Measurements from ENCODE around the gene CCK.

Gene CCK

DNA sequence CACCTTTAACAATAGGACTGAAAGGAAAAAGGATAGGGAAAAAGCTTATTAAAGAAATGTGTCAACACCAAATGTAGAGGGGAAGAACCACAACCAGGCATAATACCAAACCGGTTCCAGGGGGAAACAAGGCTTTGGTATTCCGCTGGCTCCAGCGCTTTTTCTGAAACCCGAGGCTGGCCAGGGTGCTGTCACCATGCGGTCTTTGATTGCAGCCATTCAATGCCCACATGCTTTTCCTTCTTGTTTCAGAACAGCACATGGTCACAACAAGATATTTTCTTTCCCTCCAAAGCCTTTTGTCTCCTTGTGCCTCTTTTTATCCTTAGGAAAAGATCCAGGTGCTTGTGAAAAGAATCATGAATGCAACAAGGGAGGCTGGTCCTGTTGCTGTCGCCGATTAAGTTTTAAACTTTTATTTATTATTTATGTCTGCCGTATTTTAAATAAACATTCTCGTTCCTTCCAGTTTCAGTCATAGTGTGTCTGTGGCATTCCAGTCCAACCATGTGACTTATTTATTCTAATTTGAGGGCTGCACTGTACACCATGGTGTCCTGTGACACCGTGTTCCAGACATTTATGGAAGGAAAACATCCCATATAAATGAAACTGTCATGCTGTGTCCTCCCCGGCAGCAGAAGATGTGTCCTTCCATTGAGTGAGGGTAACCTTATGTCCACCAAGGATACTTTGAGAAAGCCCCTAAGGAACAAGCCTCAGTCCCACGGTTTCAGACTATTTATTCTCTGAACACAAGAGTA is 41.1 kb downstream of the CCK start:
- DNase-seq, result no peak

DNA sequence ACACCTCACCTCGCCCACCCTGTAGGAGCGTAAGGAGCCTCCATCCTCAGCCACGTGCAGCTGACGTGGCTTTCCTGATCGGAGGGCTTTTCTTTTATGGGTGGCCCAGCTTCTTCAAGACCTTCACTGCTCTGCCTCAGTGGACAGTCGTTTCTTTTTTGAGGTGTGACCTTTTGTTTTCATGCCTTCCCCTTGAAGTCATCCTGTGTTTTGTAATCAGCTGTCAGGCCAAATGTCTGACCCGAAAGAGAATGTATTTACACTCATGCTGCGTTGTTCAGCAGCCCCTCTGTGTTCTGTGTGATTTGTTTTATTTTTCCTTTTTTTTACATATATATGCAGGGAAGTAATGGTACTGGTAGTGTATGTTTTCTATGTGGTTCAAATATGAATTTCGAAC is 41.8 kb downstream of the CCK start:
- no peak for DNase-seq

DNA sequence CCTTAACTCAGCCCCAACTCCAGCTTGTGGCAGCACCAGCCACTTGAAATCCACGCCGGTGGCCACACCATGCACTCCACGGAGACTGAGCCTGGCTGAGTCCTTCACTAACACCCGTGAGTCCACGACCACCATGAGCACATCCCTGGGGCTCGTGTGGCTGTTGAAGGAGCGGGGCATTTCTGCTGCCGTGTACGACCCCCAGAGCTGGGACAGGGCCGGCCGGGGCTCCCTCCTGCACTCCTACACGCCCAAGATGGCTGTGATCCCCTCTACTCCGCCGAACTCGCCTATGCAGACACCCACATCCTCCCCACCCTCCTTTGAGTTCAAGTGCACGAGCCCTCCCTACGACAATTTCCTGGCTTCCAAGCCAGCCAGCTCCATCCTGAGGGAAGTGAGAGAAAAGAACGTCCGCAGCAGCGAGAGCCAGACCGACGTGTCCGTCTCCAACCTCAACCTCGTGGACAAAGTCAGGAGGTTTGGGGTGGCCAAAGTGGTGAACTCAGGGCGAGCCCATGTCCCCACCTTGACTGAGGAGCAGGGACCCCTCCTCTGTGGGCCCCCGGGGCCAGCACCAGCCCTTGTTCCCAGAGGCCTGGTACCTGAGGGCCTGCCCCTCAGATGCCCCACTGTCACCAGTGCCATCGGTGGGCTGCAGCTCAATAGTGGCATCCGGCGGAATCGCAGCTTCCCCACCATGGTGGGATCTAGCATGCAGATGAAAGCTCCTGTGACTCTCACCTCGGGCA is 42.9 kb downstream of the CCK start:
- no peak for DNase-seq

DNA sequence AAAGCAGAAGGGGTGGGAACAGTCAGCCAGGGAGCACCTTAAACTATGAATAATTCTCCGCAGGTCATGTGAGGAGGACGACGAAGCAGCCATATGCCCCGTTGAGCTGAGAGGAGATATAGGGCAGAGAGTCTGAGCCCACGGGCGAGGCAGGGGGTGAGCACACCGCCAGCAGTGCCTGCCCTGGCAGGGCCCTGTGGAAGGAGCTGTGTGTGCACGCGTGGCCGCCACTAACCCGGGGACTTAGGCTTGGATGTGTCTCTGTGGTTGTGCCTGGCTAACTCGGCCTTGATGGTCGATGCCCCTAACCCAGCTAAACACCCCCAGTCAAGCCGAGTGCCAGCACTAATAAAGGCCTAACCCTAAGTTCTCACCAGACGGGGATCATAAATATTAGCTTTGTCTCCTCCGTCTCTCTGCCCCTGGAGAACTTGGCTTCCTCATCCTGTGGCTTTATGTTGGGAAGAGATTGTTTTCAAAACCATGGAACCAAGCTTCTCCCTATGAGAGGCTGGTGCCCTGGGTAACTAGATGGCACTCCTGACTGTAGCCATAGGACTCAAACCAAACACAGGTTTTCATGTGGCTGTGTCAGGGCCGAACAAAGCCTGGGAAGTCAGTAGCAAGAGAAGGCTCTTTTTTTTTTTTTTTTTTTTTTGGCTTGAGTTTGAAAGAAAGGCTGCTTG is 45.4 kb downstream of the CCK start:
- no peak for DNase-seq

DNA sequence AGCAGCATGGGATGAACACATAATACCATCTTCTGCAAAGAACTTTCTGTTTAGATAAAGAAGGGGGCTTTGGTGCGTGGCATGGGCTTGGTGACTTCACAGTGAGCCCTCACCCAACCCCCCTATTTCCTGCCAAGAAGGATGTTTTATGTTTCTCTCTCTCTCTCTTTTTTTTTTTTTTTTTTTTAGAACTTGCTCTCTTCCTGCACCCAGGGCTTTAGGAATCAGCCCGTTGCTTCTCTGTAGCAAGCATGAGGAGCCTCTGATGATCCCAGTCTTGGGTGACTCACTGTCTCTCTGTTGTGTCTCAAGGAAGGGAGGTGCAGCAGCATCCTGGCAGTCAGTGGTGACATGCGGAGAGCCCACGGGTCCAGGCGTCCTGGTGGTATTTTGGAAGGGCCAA is 49.1 kb downstream of the CCK start:
- DNase-seq, result no peak

DNA sequence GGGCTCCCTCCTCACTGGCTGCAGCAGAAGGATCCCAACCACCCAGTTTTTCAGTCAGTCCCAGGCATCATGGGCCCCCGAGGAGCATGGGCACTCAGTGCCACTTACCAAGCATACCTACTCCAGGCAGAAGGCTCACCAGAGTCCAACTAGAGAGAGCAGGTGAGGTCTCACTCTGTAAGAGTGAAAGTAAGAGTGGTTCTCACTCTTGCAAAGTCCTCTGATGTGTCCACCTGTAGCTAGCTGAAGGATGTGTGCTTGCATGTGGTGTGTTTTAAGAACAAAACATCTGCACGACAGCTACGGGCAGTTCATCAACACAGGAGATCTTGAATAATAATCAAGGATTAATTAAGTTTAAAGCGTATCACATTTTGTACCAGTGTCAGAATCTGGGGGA is 49.7 kb downstream of the CCK start:
- no peak for DNase-seq

DNA sequence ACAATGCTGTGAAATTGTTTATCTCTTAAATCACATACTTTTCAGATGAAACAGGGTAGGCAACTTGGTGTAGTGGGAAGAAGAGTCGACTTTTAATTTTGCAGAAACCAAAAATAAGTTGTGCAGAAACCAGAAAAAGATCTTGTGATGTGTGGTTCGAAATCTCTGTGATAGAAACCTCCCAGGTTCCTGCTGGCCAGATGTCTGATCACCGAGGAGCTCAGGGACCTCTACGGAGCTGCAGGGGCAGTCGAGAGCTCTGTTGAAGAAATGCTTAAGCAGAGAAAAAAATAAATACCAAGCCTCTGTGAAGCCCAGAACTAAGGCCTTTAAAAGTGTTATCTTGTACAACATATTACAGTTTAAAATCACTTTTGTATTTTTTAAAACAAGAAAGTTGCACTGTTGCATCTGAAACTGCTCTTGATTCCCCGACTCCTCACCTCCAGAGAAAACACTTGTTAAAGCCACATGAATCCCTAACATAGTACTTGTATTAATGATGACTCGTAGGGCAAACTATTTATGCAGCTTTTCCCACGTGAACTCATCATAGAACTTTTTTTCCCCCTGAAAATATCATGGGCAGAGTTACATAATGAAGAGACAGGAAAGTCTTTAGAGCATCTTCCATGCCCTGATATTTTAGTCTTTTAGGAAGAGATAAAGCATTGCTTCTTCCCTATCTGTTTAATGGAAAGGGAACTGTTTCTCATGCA is 51.3 kb downstream of the CCK start:
- DNase-seq, result no peak

DNA sequence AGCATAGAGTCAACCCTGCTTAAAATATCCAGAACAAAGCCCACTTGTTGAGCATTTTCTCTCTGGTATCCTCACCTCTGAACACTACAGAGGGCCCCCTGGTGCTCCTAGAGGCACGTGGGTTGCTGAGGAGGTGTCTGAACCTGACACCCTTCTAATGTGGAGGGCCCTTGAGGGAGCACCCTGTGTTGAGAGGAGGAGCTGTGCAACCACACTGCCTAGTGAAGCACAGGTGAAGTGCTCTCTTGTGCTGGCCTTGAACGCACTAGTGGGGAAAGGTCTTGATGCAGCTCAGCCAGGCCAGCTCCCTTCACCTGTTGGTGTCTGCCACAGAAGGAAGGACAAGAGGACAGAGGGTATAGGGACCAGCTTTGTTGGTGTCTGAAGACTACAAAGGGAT is 51.9 kb downstream of the CCK start:
- DNase-seq, result no peak

DNA sequence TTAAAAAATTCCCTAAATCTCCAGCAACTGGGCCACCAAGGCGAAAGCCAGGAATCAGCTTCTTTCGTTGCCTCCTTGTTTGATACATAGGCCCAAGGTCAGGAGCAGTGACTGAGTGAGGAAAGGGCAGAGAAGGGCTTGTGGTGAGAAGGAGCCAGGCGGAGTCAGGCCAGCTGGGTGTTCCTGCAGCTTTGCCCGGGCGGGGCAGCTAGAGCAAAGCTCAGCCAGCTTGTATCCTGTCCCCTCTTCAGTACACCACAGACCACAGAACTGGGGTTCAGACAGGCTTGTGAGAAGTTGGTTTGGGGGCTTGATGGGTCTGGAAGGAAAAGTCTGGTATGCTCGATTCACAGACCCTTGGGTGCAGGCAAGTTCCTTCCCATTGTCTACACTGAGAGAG is 52.6 kb downstream of the CCK start:
- no peak for DNase-seq

DNA sequence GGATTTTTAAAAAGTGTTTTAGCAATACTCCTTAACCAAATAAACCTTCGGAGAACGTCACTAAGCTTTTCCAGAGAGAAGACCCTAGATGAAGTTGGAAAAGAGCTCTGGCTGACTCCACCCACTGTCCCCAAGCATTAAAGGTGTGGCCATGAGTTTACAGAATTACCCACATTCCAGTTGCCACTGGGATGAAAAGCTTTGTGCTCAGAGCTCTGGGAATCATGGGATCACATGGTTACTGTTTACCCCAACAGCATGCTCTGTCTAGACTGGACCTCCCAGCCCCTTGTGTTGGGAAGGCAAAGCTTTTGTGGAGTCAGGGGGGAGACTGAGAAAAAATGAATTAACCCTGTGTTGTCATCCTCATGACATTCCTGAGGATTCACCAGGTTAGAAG is 55.3 kb downstream of the CCK start:
- DNase-seq, result no peak

DNA sequence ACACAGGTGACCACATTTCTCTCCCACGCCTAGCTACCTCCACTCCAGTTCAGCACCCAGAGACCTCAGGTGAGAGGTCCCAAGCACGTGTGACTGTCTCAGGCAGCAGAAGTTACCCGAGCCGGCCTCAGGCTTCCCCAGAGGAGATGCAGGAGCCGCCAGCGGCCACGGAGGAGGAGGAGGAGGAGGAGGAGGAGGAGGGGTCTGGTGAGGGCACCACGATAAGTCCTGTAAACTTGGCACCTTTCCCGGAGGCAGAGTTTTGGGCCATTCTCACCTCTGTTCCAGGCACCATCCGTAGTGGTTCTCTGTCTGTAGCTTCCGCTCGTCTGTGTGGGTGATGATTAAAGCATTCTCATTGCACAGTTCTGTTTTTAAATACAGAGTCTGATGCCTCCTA is 56.1 kb downstream of the CCK start:
- DNase-seq, result no peak
